Medulla oblongata (tissue), 1 donor: ENCODE results near the gene DAB2IP.

ENCODE experiments used
- DNase-seq: peaks from one replicate; pipeline ENCODE4 v3.0.0-alpha.2; 2015; ENCODE audit errors: extremely low spot score

Gene DAB2IP

GRCh38 chr9:121662891-121663580 is 11.6 kb downstream of the DAB2IP start:
- no peak for DNase-seq

- DNase-seq: no peak
These were observed 12.2 kb downstream of the DAB2IP start for GRCh38 chr9:121663591-121663990.

- DNase-seq: no peak
These were observed 14.9 kb downstream of the DAB2IP start for GRCh38 chr9:121666294-121666693.

- no peak for DNase-seq
These were observed 15.8 kb downstream of the DAB2IP start for GRCh38 chr9:121667214-121667613.

- no peak for DNase-seq
These were observed 16.5 kb downstream of the DAB2IP start for GRCh38 chr9:121667890-121668289.

- DNase-seq: no peak
These were observed 19.0 kb downstream of the DAB2IP start for GRCh38 chr9:121670431-121670830.

GRCh38 chr9:121671612-121672155 is 20.2 kb downstream of the DAB2IP start:
- no peak for DNase-seq

- DNase-seq: no peak
These were observed 20.8 kb downstream of the DAB2IP start for GRCh38 chr9:121672213-121672612.

GRCh38 chr9:121672986-121673385 is 21.6 kb downstream of the DAB2IP start:
- DNase-seq: no peak

GRCh38 chr9:121673576-121673975 is 22.1 kb downstream of the DAB2IP start:
- no peak for DNase-seq

- DNase-seq: no peak
These were observed 22.6 kb downstream of the DAB2IP start for GRCh38 chr9:121674017-121674416.

GRCh38 chr9:121674952-121675351 is 23.5 kb downstream of the DAB2IP start:
- DNase-seq: no peak

GRCh38 chr9:121675381-121675780 is 23.9 kb downstream of the DAB2IP start:
- no peak for DNase-seq

- no peak for DNase-seq
These were observed 24.8 kb downstream of the DAB2IP start for GRCh38 chr9:121675969-121676822.

GRCh38 chr9:121676926-121677325 is 25.5 kb downstream of the DAB2IP start:
- DNase-seq: no peak

GRCh38 chr9:121678501-121679022 is 27.1 kb downstream of the DAB2IP start:
- no peak for DNase-seq

- no peak for DNase-seq
These were observed 28.6 kb downstream of the DAB2IP start for GRCh38 chr9:121679901-121680635.

GRCh38 chr9:121681404-121681803 is 30.0 kb downstream of the DAB2IP start:
- DNase-seq: no peak

GRCh38 chr9:121682201-121682600 is 30.8 kb downstream of the DAB2IP start:
- no peak for DNase-seq

GRCh38 chr9:121682926-121683515 is 31.6 kb downstream of the DAB2IP start:
- no peak for DNase-seq

GRCh38 chr9:121683652-121684051 is 32.2 kb downstream of the DAB2IP start:
- no peak for DNase-seq
